ENCODE measurements around the gene LTB. TPM values are rescaled to one million over a fixed set of nuclear protein-coding genes. Genes with fewer than 3 reads are reported as not detected.

LTB gene
- total and polyA plus RNA-seq, 9 of the 15 experiments (the other 6 are each of a cell fraction or from before 2014, with no cell fraction given) = 0.07 to 0.51 TPM; not detected in 7

GRCh38 chr6:31546339-31546957, 35.8 kb downstream of the LTB start, which contains the start of gene ATP6V1G2 (continued):
- TF ChIP-seq, protein P1, sequence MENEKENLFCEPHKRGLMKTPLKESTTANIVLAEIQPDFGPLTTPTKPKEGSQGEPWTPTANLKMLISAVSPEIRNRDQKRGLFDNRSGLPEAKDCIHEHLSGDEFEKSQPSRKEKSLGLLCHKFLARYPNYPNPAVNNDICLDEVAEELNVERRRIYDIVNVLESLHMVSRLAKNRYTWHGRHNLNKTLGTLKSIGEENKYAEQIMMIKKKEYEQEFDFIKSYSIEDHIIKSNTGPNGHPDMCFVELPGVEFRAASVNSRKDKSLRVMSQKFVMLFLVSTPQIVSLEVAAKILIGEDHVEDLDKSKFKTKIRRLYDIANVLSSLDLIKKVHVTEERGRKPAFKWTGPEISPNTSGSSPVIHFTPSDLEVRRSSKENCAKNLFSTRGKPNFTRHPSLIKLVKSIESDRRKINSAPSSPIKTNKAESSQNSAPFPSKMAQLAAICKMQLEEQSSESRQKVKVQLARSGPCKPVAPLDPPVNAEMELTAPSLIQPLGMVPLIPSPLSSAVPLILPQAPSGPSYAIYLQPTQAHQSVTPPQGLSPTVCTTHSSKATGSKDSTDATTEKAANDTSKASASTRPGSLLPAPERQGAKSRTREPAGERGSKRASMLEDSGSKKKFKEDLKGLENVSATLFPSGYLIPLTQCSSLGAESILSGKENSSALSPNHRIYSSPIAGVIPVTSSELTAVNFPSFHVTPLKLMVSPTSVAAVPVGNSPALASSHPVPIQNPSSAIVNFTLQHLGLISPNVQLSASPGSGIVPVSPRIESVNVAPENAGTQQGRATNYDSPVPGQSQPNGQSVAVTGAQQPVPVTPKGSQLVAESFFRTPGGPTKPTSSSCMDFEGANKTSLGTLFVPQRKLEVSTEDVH (IDR thresholded peaks at IDR 0.05; ENCODE audit: low read depth, partially characterized antibody) = no peak
- TF ChIP-seq TAL1 (IDR thresholded peaks at IDR 0.05) (no peak), CEBPG (CRISPR knock-in tag; IDR thresholded peaks at IDR 0.05) (no peak), CEBPG (tag; conservative IDR thresholded peaks at IDR 0.05 in 1 of 2, IDR thresholded peaks at IDR 0.05 in 1 of 2) (no peak; a peak in 1 of 4 replicates), HDAC2 (IDR thresholded peaks at IDR 0.05) (peak; percentile 90; the same call in 1 of the 2 replicates), CEBPB (tag; IDR thresholded peaks at IDR 0.05) (no peak), CBFB (CRISPR knock-in tag; IDR thresholded peaks at IDR 0.05) (no peak), ZNF639 (CRISPR knock-in tag; conservative IDR thresholded peaks at IDR 0.05 in 1 of 2, IDR thresholded peaks at IDR 0.05 in 1 of 2) (no peak), GABPB2 (CRISPR knock-in tag; conservative IDR thresholded peaks at IDR 0.05) (no peak), ZNF764 (CRISPR knock-in tag; IDR thresholded peaks at IDR 0.05; ENCODE audit: low read depth) (no peak), STAT5A (IDR thresholded peaks at IDR 0.05; ENCODE audit: borderline replicate concordance, low read length) (no peak), ZNF134 (CRISPR knock-in tag; conservative IDR thresholded peaks at IDR 0.05) (no peak), HOMEZ (CRISPR knock-in tag; IDR thresholded peaks at IDR 0.05) (no peak), COPS2 (conservative IDR thresholded peaks at IDR 0.05) (no peak), ZBTB26 (CRISPR knock-in tag; IDR thresholded peaks at IDR 0.05) (no peak), ZNF282 (CRISPR knock-in tag; IDR thresholded peaks at IDR 0.05) (no peak), ZFPM2 (CRISPR knock-in tag; IDR thresholded peaks at IDR 0.05) (no peak)
- TF ChIP-seq, protein P2, sequence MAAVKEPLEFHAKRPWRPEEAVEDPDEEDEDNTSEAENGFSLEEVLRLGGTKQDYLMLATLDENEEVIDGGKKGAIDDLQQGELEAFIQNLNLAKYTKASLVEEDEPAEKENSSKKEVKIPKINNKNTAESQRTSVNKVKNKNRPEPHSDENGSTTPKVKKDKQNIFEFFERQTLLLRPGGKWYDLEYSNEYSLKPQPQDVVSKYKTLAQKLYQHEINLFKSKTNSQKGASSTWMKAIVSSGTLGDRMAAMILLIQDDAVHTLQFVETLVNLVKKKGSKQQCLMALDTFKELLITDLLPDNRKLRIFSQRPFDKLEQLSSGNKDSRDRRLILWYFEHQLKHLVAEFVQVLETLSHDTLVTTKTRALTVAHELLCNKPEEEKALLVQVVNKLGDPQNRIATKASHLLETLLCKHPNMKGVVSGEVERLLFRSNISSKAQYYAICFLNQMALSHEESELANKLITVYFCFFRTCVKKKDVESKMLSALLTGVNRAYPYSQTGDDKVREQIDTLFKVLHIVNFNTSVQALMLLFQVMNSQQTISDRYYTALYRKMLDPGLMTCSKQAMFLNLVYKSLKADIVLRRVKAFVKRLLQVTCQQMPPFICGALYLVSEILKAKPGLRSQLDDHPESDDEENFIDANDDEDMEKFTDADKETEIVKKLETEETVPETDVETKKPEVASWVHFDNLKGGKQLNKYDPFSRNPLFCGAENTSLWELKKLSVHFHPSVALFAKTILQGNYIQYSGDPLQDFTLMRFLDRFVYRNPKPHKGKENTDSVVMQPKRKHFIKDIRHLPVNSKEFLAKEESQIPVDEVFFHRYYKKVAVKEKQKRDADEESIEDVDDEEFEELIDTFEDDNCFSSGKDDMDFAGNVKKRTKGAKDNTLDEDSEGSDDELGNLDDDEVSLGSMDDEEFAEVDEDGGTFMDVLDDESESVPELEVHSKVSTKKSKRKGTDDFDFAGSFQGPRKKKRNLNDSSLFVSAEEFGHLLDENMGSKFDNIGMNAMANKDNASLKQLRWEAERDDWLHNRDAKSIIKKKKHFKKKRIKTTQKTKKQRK (IDR thresholded peaks at IDR 0.05; ENCODE audit: borderline replicate concordance, low read depth, low read length) = no peak

Data from K562 (cell line).